OCI-LY1 (cell line): ENCODE results near the gene GNA12.

Experiments
- H2AFZ ChIP-seq: fragments of 200-600 bp; sonication (generic), shearing (Covaris generic); 2 replicates; pipeline ENCODE4 v1.6.0; 2014; ENCODE audit warnings: antibody characterized with exemption, mild to moderate bottlenecking, low read length
- H3F3A ChIP-seq: fragments of 200-600 bp; sonication (generic), shearing (Covaris generic); 2 replicates; pipeline ENCODE4 v1.6.0; 2014; ENCODE audit warnings: mild to moderate bottlenecking, antibody characterized with exemption, low read length, moderate library complexity; ENCODE audit not compliant: insufficient read depth
- H3K27ac ChIP-seq: fragments of 200-600 bp; sonication (generic); 2 replicates; pipeline ENCODE4 v1.5.1; 2014; ENCODE audit warnings: low read length, mixed run types, mild to moderate bottlenecking, low read depth; ENCODE audit not compliant: poor library complexity, severe bottlenecking
- H3K27me3 ChIP-seq: fragments of 200-600 bp; sonication (generic); 2 replicates; pipeline ENCODE4 v1.6.0; 2014; ENCODE audit warnings: antibody characterized with exemption, mild to moderate bottlenecking, low read length, moderate library complexity; ENCODE audit not compliant: insufficient read depth
- H3K36me3 ChIP-seq: fragments of 200-600 bp; sonication (generic); 2 replicates; pipeline ENCODE4 v1.6.1; 2014; ENCODE audit warnings: mild to moderate bottlenecking, antibody characterized with exemption, low read length, moderate library complexity, mixed read lengths; ENCODE audit not compliant: insufficient read depth
- H3K4me1 ChIP-seq: fragments of 200-600 bp; sonication (generic); 2 replicates; pipeline ENCODE4 v1.5.1; 2014; ENCODE audit warnings: mild to moderate bottlenecking, low read length, moderate library complexity; ENCODE audit not compliant: insufficient read depth, severe bottlenecking
- H3K4me2 ChIP-seq: fragments of 200-600 bp; sonication (generic), shearing (Covaris generic); 2 replicates; pipeline ENCODE4 v1.6.1; 2014; ENCODE audit warnings: low read length
- H3K4me3 ChIP-seq: fragments of 200-600 bp; sonication (generic); 2 replicates; pipeline ENCODE4 v1.5.1; 2014; ENCODE audit warnings: low read length, low read depth, mild to moderate bottlenecking, mixed read lengths; ENCODE audit not compliant: poor library complexity, severe bottlenecking
- H3K79me2 ChIP-seq: fragments of 200-600 bp; shearing (Covaris generic); 2 replicates; pipeline ENCODE4 v1.6.1; 2016; ENCODE audit warnings: mixed run types, low read length, mixed read lengths; ENCODE audit not compliant: insufficient read depth
- H3K9ac ChIP-seq: fragments of 200-600 bp; sonication (generic), shearing (Covaris generic); 2 replicates; pipeline ENCODE4 v1.6.1; 2014; ENCODE audit warnings: mild to moderate bottlenecking, low read length, mixed read lengths
- H3K9me2 ChIP-seq: fragments of 200-600 bp; sonication (generic), shearing (Covaris generic); 2 replicates; pipeline ENCODE4 v1.6.1; 2014; ENCODE audit warnings: low read depth, mild to moderate bottlenecking, low read length, mixed read lengths
- H3K9me3 ChIP-seq: fragments of 200-600 bp; shearing (Covaris generic); 2 replicates; pipeline ENCODE4 v1.6.1; 2014; ENCODE audit warnings: low read length, mixed read lengths
- H4K20me1 ChIP-seq: fragments of 200-600 bp; sonication (generic), shearing (Covaris generic); 2 replicates; pipeline ENCODE4 v1.6.0; 2016; ENCODE audit warnings: mild to moderate bottlenecking, low read length; ENCODE audit not compliant: insufficient read depth
- CTCF ChIP-seq: fragments of 200-600 bp; sonication (generic), shearing (Covaris generic); IDR thresholded peaks from 2 replicates; pipeline ENCODE4 v1.5.1; 2017; ENCODE audit warnings: mild to moderate bottlenecking, antibody characterized with exemption, low read length, moderate library complexity, mixed read lengths
- EZH2 ChIP-seq: fragments of 200-600 bp; sonication (generic), shearing (Covaris generic); IDR thresholded peaks from 2 replicates; pipeline ENCODE4 v1.8.0; 2017; ENCODE audit warnings: borderline replicate concordance, mixed run types, mild to moderate bottlenecking, antibody characterized with exemption, low read length, moderate library complexity, mixed read lengths

Gene GNA12

GRCh38 chr7:2878306-2878705 lies 34.2 kb upstream of the GNA12 start:
- H2AFZ ChIP-seq: no peak overlapping the region
- H3K27me3 ChIP-seq: no peaks in the 10 kb centered on the region
- no peak overlapping the region for H3K4me3 ChIP-seq
- no peaks in the 10 kb centered on the region for H4K20me1 ChIP-seq
- H3K9me3 ChIP-seq: no peaks in the 10 kb centered on the region
- TF ChIP-seq EZH2 (no peak), CTCF (no peak)
- no peak overlapping the region for H3K9ac ChIP-seq
- H3K4me2 ChIP-seq: no peak overlapping the region
- H3F3A ChIP-seq: no peaks in the 10 kb centered on the region
- H3K27ac ChIP-seq: no peak overlapping the region
- H3K36me3 ChIP-seq: no peaks in the 10 kb centered on the region
- H3K4me1 ChIP-seq: peaks cover 12% of the 10 kb centered on the region
- no peaks in the 10 kb centered on the region for H3K79me2 ChIP-seq
- no peaks in the 10 kb centered on the region for H3K9me2 ChIP-seq

- Histone ChIP-seq H3F3A (no peaks in the 10 kb centered on the region), H3K79me2 (no peaks in the 10 kb centered on the region), H3K4me2 (no peak overlapping the region), H4K20me1 (no peaks in the 10 kb centered on the region), H3K27me3 (no peaks in the 10 kb centered on the region), H3K9me2 (no peaks in the 10 kb centered on the region), H3K27ac (no peak overlapping the region), H3K4me1 (peaks cover 29% of the 10 kb centered on the region), H3K4me3 (no peak overlapping the region), H3K9ac (no peak overlapping the region), H2AFZ (no peak overlapping the region), H3K9me3 (no peaks in the 10 kb centered on the region), H3K36me3 (no peaks in the 10 kb centered on the region)
- no peak for TF ChIP-seq CTCF
- no peak for TF ChIP-seq EZH2
Observed at GRCh38 chr7:2876031-2876731, 32.1 kb upstream of the GNA12 start.

- H3K9ac ChIP-seq: no peak overlapping the region
- H3K27me3 ChIP-seq: no peaks in the 10 kb centered on the region
- no peak overlapping the region for H3K27ac ChIP-seq
- H3F3A ChIP-seq: no peaks in the 10 kb centered on the region
- H2AFZ ChIP-seq: no peak overlapping the region
- H3K4me3 ChIP-seq: no peak overlapping the region
- H3K9me3 ChIP-seq: no peaks in the 10 kb centered on the region
- peaks cover 36% of the 10 kb centered on the region for H3K4me1 ChIP-seq
- H3K36me3 ChIP-seq: no peaks in the 10 kb centered on the region
- no peak for TF ChIP-seq CTCF
- TF ChIP-seq EZH2: no peak
- H4K20me1 ChIP-seq: no peaks in the 10 kb centered on the region
- H3K4me2 ChIP-seq: no peak overlapping the region
- H3K9me2 ChIP-seq: no peaks in the 10 kb centered on the region
- no peaks in the 10 kb centered on the region for H3K79me2 ChIP-seq
Observed at GRCh38 chr7:2873686-2874551, 29.8 kb upstream of the GNA12 start.
